NT2/D1 (cell line): ENCODE results near the gene AP3B1.

Source experiments
- SUZ12 ChIP-seq: IDR thresholded peaks from 2 replicates; pipeline ENCODE4 v1.6.1; 2011; ENCODE audit not compliant: insufficient read length, insufficient read depth; ENCODE audit errors: extremely low read depth
- YY1 ChIP-seq: IDR thresholded peaks from 2 replicates; pipeline ENCODE4 v1.6.1; 2011; ENCODE audit not compliant: insufficient read length, insufficient read depth
- ZNF274 ChIP-seq: IDR thresholded peaks from 2 replicates; pipeline ENCODE4 v1.6.1; 2011; ENCODE audit warnings: mild to moderate bottlenecking, low read depth, low read length

DNA sequence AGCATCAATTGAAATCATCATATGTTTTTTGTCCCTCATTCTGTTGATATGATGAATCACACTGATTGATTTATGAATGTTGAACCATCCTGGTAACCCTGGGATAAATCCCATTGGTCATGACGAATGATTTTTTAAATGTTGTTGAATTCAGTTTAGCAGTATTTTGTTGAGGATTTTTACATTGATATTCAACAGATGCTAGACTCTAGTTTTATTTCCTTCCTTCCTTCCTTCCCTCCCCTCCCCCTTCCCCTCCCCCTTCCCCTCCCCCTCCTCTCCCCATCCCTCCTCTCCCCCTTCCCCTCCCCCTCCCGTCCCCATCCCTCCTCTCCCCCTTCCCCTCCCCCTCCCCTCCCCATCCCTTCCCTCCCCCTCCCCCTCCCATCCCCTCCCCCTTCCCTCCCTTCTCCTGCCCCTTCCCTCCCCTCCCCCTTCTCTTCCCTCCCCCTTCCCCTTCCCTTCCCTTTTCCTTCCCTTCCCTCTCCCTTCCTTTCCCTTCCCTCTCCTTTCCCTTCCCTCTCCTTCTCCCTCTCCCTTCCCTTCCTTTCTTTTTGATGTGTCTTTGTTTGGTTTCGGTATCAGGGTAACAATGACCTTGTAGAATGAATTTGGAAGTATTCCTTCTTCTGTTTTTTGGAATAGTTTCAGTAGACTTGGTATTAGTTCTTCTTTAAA lies 142.8 kb downstream of the AP3B1 start:
- no peak for TF ChIP-seq SUZ12
- no peak for TF ChIP-seq YY1
- TF ChIP-seq ZNF274: no peak
